ENCODE data around the gene DTNA.

The DTNA gene

DNA sequence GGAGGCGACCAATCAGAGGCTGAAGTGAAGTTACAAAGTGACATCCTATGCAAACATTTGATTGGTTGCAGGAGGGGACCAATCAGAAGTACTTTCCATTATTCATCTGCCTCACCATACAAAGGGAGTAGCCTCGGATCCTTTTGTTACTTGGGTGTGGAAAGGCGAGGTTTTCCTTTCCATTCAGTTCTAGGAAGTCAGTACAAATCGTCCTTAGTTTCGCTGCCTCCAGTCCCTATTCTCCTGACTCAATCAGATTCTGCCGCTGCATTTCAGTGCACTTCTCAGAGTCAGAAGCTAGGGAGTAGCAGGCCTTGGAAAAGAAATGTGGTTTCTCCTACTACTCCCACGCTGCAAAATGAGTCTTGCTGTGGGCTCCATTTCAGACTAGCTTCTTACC, 149.4 kb downstream of the DTNA start:
- TF ChIP-seq, protein P1, sequence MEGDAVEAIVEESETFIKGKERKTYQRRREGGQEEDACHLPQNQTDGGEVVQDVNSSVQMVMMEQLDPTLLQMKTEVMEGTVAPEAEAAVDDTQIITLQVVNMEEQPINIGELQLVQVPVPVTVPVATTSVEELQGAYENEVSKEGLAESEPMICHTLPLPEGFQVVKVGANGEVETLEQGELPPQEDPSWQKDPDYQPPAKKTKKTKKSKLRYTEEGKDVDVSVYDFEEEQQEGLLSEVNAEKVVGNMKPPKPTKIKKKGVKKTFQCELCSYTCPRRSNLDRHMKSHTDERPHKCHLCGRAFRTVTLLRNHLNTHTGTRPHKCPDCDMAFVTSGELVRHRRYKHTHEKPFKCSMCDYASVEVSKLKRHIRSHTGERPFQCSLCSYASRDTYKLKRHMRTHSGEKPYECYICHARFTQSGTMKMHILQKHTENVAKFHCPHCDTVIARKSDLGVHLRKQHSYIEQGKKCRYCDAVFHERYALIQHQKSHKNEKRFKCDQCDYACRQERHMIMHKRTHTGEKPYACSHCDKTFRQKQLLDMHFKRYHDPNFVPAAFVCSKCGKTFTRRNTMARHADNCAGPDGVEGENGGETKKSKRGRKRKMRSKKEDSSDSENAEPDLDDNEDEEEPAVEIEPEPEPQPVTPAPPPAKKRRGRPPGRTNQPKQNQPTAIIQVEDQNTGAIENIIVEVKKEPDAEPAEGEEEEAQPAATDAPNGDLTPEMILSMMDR (IDR thresholded peaks at IDR 0.05; ENCODE audit: borderline replicate concordance, control extremely low read depth, extremely low read depth, insufficient read depth, missing control alignments), result no peak
- in situ Hi-C loops (cut with MboI; ENCODE audit: low sequenced_read_pairs, unreplicated experiment), result no loop called here
- no peak for DNase-seq (ENCODE audit: low spot score)

DNA sequence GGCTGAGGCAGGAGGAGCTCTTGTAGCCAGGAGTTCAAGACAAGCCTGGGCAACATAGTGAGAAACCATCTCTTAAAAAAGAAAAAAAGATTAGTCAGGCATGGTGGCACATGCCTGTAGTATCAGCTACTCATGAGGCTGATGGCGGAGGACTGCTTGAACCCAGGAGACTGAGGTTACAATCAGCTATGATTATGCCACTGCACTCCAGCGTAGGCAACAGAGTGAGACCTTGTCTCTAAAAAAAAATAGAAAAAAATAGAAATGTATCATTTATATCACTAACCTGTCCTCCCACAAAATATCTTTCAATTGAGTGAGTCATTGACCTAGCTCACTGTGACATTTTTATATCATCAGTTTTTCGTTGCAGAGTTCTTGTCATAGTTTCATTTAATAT, 152.5 kb downstream of the DTNA start:
- no peak for DNase-seq (ENCODE audit: low spot score)
- in situ Hi-C loops (cut with MboI; ENCODE audit: low sequenced_read_pairs, unreplicated experiment), result no loop called here
- TF ChIP-seq, protein P1 (IDR thresholded peaks at IDR 0.05; ENCODE audit: borderline replicate concordance, control extremely low read depth, extremely low read depth, insufficient read depth, missing control alignments), result no peak

DNA sequence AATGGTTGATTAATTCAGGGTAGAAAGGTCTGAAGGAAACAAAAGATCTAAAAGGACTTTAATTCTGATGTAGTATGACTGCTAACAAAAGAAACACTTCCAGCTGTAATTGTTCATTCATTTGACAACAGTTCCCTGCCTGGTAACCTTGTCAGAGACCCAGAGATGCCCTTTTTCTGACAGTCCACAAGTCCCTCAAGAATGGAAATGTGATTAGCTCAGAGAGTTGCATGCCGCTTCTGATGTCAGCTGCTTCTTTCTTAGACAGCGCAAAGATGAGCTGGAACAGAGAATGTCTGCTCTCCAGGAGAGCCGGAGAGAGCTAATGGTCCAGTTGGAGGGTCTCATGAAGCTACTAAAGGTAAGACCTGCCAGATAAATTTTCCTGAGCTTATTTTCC, 153.6 kb downstream of the DTNA start:
- TF ChIP-seq, protein P1 (IDR thresholded peaks at IDR 0.05; ENCODE audit: borderline replicate concordance, control extremely low read depth, extremely low read depth, insufficient read depth, missing control alignments), result no peak
- no peak for DNase-seq (ENCODE audit: low spot score)
- in situ Hi-C loops (cut with MboI; ENCODE audit: low sequenced_read_pairs, unreplicated experiment), result no loop called here

DNA sequence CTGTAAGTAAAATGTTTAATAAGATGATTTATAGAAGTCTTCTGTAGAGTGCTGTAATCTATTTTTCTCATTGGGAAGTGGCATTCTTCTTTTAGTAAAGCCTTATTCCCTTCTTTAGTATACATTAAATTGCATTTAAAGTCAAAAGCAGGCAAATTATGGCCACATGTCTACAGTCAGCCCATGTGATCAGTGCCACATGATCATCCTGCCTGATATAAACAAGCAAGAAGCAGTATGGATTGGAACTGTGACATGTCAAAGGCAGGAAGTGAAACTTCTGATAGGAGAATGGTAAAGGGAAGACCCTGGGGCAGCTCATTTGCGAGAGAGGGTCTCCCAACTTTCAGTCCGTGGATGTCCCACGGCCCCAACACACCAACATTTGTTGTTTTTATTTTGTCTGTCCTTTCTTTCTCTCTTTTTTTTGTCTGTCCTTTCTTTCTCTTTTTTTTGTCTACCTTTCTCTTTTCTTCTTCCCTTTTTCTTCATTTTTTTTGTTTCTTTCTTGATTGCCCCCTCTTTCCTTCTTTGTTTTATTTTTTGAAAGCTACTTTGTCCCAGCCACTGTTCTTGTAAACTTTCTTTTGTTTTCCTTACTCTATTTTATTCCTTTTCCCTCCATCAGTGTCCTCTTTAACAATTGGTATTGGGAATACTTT, 154.9 kb downstream of the DTNA start:
- no peak for DNase-seq (ENCODE audit: low spot score)
- in situ Hi-C loops (cut with MboI; ENCODE audit: low sequenced_read_pairs, unreplicated experiment), result no loop called here
- TF ChIP-seq, protein P1 (IDR thresholded peaks at IDR 0.05; ENCODE audit: borderline replicate concordance, control extremely low read depth, extremely low read depth, insufficient read depth, missing control alignments), result no peak

DNA sequence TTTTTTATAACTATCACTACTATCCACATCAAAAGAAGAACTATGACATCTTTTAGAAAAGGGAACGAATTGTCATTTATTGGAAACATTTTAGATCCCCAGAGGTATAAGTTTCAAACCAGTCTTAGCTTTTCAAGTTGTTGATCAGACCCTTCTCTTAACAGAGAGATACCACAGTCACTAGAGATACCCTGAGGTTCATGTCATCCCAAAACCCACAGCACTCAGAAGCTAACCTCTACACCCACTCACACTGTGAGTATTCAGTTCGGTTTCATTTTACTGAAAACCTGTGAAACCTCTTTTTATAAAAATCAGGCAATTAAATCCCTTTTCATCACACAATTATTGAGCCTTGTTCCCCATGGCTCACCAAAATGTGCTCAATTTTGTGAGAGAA, 156.2 kb downstream of the DTNA start:
- in situ Hi-C loops (cut with MboI; ENCODE audit: low sequenced_read_pairs, unreplicated experiment), result no loop called here
- TF ChIP-seq, protein P1 (IDR thresholded peaks at IDR 0.05; ENCODE audit: borderline replicate concordance, control extremely low read depth, extremely low read depth, insufficient read depth, missing control alignments), result no peak
- no peak for DNase-seq (ENCODE audit: low spot score)

DNA sequence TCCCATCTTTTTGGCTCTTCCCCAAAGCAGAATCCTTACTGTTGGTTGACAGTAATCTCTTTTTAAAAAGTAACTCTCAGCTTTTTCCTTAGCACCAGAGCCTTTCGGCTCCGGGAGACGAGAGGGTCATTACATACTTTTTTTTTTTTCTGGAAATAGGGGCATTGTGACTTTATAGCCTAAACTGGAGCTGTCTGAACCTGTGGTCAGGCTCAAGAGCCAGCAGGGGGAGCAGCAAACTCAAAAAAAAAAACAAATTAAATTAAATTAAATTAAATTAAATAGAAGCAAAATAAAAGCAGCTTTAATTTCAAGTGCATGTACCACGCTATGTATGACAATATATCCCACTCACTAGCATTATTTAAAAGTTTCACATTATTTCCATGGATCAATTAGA, 156.6 kb downstream of the DTNA start:
- in situ Hi-C loops (cut with MboI; ENCODE audit: low sequenced_read_pairs, unreplicated experiment), result no loop called here
- DNase-seq (ENCODE audit: low spot score), result no peak
- TF ChIP-seq, protein P1 (IDR thresholded peaks at IDR 0.05; ENCODE audit: borderline replicate concordance, control extremely low read depth, extremely low read depth, insufficient read depth, missing control alignments), result no peak

Data from GM13976 (cell line).